HG02623 (cell line): ENCODE measurements around the gene PBX4.
A peak's percentile ranks its signal among the peaks of the same experiment; 100 is the strongest.
"Not testable (repeated sequence)": the region's sequence is repeated elsewhere in the genome, so short reads cannot be mapped to it uniquely, and the experiment has no call there.

ENCODE experiments used
- ATAC-seq: cut with Tn5 transposase; IDR thresholded peaks from one replicate; pipeline ENCODE4 v1.9.1; 2021; ENCODE audit warnings: moderate library complexity; ENCODE audit not compliant: unreplicated experiment

PBX4 gene

GRCh38 chr19:19618219-19619051 lies at the start of gene PBX4:
Gene PBX4, minus strand, starts transcription at chr19:19618687. Its CDS starts 58 bp downstream, at chr19:19618629.
- peak; percentile 96 for ATAC-seq

GRCh38 chr19:19665420-19665948 lies 47.0 kb upstream of the PBX4 start:
- not testable (repeated sequence) for ATAC-seq

- peak; percentile 70 for ATAC-seq
These were observed 45.0 kb upstream of the PBX4 start, which contains the start of gene ATP13A1 for GRCh38 chr19:19663256-19664120. Gene ATP13A1, minus strand, starts transcription at chr19:19663676. Its CDS starts 10 bp downstream, at chr19:19663666.

- no peak for ATAC-seq
These were observed 44.4 kb upstream of the PBX4 start for GRCh38 chr19:19662871-19663255.

- ATAC-seq, result no peak
These were observed 43.9 kb upstream of the PBX4 start for GRCh38 chr19:19662344-19662743.

GRCh38 chr19:19661675-19662251 lies 43.3 kb upstream of the PBX4 start:
- ATAC-seq, result no peak

- no peak for ATAC-seq
These were observed 42.7 kb upstream of the PBX4 start for GRCh38 chr19:19661141-19661674.

GRCh38 chr19:19659646-19660245 lies 41.3 kb upstream of the PBX4 start:
- ATAC-seq, result no peak

GRCh38 chr19:19657397-19657783 lies 38.9 kb upstream of the PBX4 start:
- no peak for ATAC-seq

- ATAC-seq, result no peak
These were observed 38.2 kb upstream of the PBX4 start for GRCh38 chr19:19656451-19657396.

GRCh38 chr19:19655641-19656343 lies 37.3 kb upstream of the PBX4 start:
- ATAC-seq, result no peak

GRCh38 chr19:19655051-19655594 lies 36.6 kb upstream of the PBX4 start:
- no peak for ATAC-seq

GRCh38 chr19:19654441-19654840 lies 36.0 kb upstream of the PBX4 start:
- no peak for ATAC-seq

- ATAC-seq, result no peak
These were observed 35.2 kb upstream of the PBX4 start for GRCh38 chr19:19653597-19654147.

- ATAC-seq, result no peak
These were observed 34.2 kb upstream of the PBX4 start for GRCh38 chr19:19652482-19653295.

- no peak for ATAC-seq
These were observed 32.6 kb upstream of the PBX4 start for GRCh38 chr19:19651076-19651475.

GRCh38 chr19:19650331-19650730 lies 31.8 kb upstream of the PBX4 start:
- ATAC-seq, result no peak
